Measurements from ENCODE around the gene TEX22. TPM values are rescaled to one million over a fixed set of nuclear protein-coding genes. Genes with fewer than 3 reads are reported as not detected.

The TEX22 gene
- total and polyA plus RNA-seq, 8 donors: 0.18 to 0.35 TPM; not detected in 6

- WGBS, 5 donors: 85 to 100% (median 91%) methylated on average over 1 of the region's 1 CpG
- TF ChIP-seq POLR2A (IDR thresholded peaks at IDR 0.05): no peak
- TF ChIP-seq POLR2AphosphoS5 (IDR thresholded peaks at IDR 0.05): no peak
- TF ChIP-seq CTCF (IDR thresholded peaks at IDR 0.05): no peak
- TF ChIP-seq EP300 (IDR thresholded peaks at IDR 0.05): no peak
- peak overlapping the region in 1 of 5 donors; percentile 4 for H3K27ac ChIP-seq
Measured at GRCh38 chr14:105431256-105431655, 32.9 kb downstream of the TEX22 start.

GRCh38 chr14:105432657-105433056, 34.3 kb downstream of the TEX22 start:
- 87 to 93% (median 91%) methylated on average over 12 of the region's 12 CpGs for WGBS, 5 donors
- H3K4me3 ChIP-seq: no peak overlapping the region
- H3K4me1 ChIP-seq: peaks cover 0 to 23% (median 3%) of the 10 kb centered on the region in 4 donors
- intact Hi-C loops (cut with DNase I; ENCODE audit: low total_unique reads): no loop called here
- TF ChIP-seq POLR2AphosphoS5 (IDR thresholded peaks at IDR 0.05) (no peak), POLR2A (IDR thresholded peaks at IDR 0.05) (no peak), CTCF (IDR thresholded peaks at IDR 0.05) (no peak), EP300 (IDR thresholded peaks at IDR 0.05) (no peak)
- peaks cover 0 to 19% (median 0%) of the 10 kb centered on the region in 4 donors for H3K36me3 ChIP-seq
- no peaks in the 10 kb centered on the region for H3K9me3 ChIP-seq
- H3K27ac ChIP-seq: no peak overlapping the region
- no peaks in the 10 kb centered on the region for H3K27me3 ChIP-seq
- no peak for DNase-seq

More at GRCh38 chr14:105431256-105431655, 32.9 kb downstream of the TEX22 start:
- DNase-seq: no peak
- Histone ChIP-seq H3K4me1 (peaks cover 0 to 15% (median 3%) of the 10 kb centered on the region in 4 donors), H3K9me3 (peaks cover 0 to 3% (median 0%) of the 10 kb centered on the region in 4 donors), H3K36me3 (peaks cover 0 to 31% (median 7%) of the 10 kb centered on the region in 4 donors), H3K27me3 (no peaks in the 10 kb centered on the region), H3K4me3 (no peak overlapping the region)
- intact Hi-C loops (cut with DNase I; ENCODE audit: low total_unique reads): no loop called here

- Histone ChIP-seq H3K36me3 (peaks cover 0 to 18% (median 0%) of the 10 kb centered on the region in 4 donors), H3K27me3 (no peaks in the 10 kb centered on the region), H3K27ac (no peak overlapping the region), H3K4me3 (no peak overlapping the region), H3K4me1 (peaks cover 0 to 25% (median 3%) of the 10 kb centered on the region in 4 donors), H3K9me3 (no peaks in the 10 kb centered on the region)
- intact Hi-C loops (cut with DNase I; ENCODE audit: low total_unique reads): no loop called here
- TF ChIP-seq EP300 (IDR thresholded peaks at IDR 0.05): no peak
- no peak for TF ChIP-seq POLR2AphosphoS5 (IDR thresholded peaks at IDR 0.05)
- DNase-seq: no peak
- 58 to 86% (median 85%) methylated on average over 4 to 17 of the region's 17 CpGs for WGBS, 5 donors
Measured at GRCh38 chr14:105433161-105433605, 34.8 kb downstream of the TEX22 start.

GRCh38 chr14:105436402-105436801, 38.1 kb downstream of the TEX22 start:
- TF ChIP-seq EP300 (IDR thresholded peaks at IDR 0.05) (no peak), CTCF (IDR thresholded peaks at IDR 0.05) (no peak), POLR2A (IDR thresholded peaks at IDR 0.05) (no peak), POLR2AphosphoS5 (IDR thresholded peaks at IDR 0.05) (no peak)
- peaks cover 0 to 35% (median 22%) of the 10 kb centered on the region in 4 donors for H3K36me3 ChIP-seq
- no peaks in the 10 kb centered on the region for H3K9me3 ChIP-seq
- no peak for DNase-seq
- peaks cover 0 to 19% (median 0%) of the 10 kb centered on the region in 4 donors for H3K4me1 ChIP-seq
- WGBS, 5 donors: 85 to 91% (median 88%) methylated on average over 12 of the region's 12 CpGs
- no peak overlapping the region for H3K4me3 ChIP-seq
- intact Hi-C loops (cut with DNase I; ENCODE audit: low total_unique reads): no loop called here
- H3K27ac ChIP-seq: no peak overlapping the region
- H3K27me3 ChIP-seq: no peaks in the 10 kb centered on the region

All from stomach (tissue), 9 donors.